Cortex of kidney (tissue), 1 donor: ENCODE data around the gene HADHB.
"Not testable (repeated sequence)": the region's sequence is repeated elsewhere in the genome, so short reads cannot be mapped to it uniquely, and the experiment has no call there.

Source experiments
- DNase-seq: peaks from one replicate; lab custom pipeline; 2025; lab: John Stamatoyannopoulos, UW

The HADHB gene

GRCh38 chr2:26297061-26297460, 52.3 kb downstream of the HADHB start:
- DNase-seq: no peak

DNA sequence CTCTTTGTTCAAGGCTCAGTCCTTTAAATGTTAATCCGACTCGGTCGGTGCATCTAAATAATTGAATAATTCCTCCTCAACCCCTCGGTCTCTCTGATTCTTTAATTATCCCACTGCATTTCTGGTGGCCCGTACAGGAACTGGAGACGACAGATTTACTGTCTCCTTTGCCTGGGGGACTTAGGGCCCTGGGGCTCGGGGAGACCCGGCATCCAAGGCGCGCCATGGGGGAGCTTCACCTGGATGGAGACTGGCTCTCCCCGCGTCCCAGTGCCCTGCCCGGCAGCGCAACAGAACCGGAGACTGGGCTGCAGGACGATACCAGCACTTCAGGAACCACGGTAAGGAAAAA, 53.5 kb downstream of the HADHB start:
- DNase-seq: no peak

DNA sequence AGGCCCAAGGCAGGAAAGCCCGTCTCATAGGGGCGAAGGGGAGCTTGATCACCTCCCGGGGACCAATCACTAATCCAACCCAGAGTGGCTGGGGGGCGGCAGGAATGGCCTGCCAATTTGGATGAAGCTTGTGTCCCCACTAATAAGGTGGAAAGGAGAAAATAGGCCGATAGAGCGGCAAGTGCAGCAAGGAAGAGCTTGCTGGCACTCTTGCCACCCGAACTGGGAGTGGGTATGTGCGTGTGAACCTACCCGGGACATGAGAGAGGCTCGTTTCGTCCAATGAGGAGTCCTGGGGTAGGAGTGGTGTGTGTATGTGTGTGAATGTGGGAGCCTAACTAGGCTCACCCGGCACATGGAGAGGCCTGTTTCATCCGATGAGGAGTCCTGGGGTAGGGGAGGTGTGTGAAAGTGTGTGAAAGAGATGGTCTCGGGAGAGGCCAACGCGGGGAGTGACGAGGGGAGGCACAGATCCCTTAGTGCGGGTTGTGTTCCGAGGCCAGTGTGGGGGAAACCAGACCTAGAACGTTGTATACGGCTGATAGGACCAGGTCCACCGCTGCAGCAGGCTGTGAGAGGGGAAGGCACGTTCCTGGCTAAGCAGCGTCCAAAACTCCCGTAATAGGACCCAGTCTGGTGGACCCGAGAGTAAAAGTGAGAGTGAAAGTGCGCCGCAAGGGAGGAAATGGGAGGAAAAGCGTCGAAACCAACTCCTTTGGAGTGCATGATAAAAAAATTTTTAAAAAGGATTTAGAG, 54.1 kb downstream of the HADHB start:
- DNase-seq: no peak

DNA sequence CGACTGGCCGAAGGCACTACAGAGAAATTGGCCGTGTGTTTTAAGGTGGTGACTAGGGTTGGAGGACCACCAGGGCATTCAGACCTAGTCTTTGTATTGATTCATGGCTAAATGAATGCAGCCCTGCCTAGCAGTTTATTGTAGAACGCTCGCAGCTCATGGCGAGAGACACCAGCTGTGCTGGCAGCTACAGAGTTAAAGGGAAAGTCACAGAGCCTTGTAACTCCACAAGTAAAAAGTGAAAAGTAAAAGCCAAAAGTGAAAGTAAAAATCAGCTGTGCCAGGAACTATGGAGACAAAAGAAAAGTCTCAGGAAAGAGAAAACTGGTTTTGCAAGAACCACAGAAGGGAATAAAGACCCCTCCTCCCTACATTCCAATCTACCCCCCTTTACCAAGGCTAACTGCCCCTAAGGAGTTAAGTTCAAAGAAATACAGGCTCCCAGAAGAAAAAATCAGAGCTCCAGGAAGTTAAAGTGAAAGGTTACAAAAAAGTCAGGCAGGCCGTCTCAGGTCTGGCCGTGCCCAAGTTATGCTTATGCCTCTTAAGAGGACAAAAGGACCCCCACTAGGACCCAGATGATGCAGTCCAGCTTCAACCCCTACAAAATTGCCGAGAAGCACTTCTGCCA, 54.8 kb downstream of the HADHB start:
- no peak for DNase-seq

GRCh38 chr2:26300234-26300925, 55.6 kb downstream of the HADHB start:
- no peak for DNase-seq

DNA sequence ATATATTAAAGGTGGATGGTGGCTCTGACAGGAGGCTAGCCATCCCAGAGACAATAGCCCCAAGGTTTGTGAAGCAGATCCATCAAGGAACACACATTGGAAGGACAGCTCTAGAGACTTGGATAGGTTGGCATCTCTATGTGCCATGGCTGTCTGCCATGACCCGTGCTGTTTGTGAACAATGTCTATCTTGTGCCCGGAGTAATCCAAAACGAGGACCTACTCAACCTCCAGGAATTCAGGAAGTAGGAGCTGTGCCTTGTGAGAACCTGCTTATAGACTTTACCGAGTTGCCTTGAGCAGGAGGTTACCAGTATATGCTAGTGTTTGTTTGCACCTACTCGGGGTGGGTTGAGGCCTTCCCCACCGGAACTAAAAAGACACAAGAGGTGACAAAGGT, 58.1 kb downstream of the HADHB start:
- no peak for DNase-seq

DNA sequence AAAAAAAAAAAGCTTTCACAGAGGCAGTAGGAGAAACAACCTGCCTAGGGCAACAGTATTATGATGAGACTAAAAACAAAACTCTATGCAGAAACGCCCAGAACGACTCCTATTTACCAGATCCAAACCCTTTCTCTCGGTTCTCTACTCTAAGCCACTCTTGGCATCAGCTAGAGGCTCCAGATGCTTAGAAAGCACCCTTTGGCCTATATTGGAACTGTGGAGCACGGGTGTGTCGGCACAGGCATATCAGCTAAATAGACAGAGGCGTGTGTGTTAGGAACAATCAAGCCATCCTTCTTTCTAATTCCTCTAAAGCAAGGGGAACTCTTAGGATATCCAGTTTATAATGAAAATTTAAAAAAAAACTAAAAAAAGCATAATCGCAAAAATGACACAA, 60.4 kb downstream of the HADHB start:
- DNase-seq: not testable (repeated sequence)

- DNase-seq: no peak
Observed at GRCh38 chr2:26305540-26305939, 60.8 kb downstream of the HADHB start.

DNA sequence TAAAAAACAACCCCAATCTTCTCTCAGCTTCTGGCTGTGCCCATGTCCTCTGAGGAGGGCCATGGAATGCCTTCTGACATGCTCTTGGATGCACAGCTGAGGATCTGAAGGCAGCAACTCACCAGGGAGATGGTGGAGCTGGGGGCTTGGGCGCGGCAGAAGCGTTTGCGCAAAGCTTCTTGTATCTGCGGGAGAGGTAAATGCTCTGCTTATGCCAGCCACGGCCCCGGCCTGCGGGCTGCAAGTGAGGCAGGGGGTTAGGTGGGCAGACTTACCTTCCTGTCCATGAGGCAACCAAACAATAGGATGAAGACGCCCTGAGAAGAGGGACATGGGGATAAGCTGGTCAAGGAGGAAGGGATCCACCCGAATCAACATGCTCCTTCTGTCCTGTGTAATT, 65.2 kb downstream of the HADHB start:
- DNase-seq: no peak

GRCh38 chr2:26312471-26312870, 67.7 kb downstream of the HADHB start:
- DNase-seq: no peak

GRCh38 chr2:26313446-26313845, 68.7 kb downstream of the HADHB start:
- no peak for DNase-seq

DNA sequence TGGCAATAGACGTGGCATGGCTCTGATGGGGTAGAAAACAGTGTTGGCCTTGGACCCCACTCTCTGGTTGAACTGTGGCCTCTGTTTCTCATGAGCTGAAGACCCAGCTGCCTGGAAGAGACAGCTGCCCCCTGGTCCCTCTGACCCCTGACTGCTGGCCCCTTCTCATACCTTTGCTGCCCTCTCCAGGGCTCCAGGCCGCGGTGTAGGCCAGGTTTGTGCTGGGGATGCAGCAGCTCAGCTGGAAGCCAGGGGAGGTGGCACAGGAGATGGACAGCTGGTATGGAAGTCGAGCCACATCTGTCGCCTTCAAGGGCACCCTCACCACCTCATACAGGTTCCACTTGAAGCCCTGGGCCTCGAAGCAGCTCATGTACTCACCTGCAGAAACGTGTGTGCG, 69.5 kb downstream of the HADHB start:
- DNase-seq: no peak

- DNase-seq: no peak
Observed at GRCh38 chr2:26316041-26316440, 71.3 kb downstream of the HADHB start.

GRCh38 chr2:26316845-26317244, 72.1 kb downstream of the HADHB start:
- DNase-seq: no peak

- DNase-seq: no peak
Observed at GRCh38 chr2:26317377-26318105, 72.8 kb downstream of the HADHB start.

- DNase-seq: no peak
Observed at GRCh38 chr2:26318950-26319349, 74.2 kb downstream of the HADHB start.

DNA sequence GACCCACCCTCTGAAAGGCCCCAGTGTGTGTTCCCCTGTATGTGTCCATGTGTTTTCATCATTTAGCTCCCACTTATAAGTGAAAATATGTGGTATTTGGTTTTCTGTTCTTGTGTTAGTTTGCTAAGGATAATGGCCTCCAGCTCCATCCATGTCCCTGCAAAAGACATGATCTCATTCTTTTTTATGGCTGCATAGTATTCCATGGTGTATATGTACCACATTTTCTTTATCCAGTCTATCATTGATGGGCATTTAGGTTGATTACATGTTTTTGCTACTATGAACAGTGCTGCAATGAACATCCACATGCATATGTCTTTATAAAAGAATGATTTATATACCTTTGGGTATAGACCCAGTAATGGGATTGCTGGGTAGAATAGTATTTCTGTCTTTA, 79.7 kb downstream of the HADHB start:
- DNase-seq: not testable (repeated sequence)

- DNase-seq: no peak
Observed at GRCh38 chr2:26324903-26325302, 80.2 kb downstream of the HADHB start.

GRCh38 chr2:26325851-26326250, 81.1 kb downstream of the HADHB start:
- no peak for DNase-seq

DNA sequence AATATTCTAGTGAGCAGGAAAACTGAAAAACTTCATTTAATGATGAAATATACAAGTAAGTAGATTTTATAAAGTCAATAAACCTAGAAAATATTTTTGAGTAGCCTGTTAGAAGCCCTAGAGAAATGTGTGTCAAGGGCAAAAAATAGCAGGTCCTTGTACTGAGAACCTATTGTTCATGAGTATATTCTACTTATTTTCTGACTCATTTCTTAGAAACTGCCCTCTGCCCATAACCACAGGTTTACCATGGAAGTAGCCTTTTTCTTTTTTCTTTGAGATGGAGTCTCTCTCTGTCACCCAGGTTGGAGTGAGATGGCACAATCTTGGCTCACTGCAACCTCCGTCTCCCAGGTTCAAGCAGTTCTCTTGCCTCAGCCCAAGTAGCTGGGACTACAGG, 81.8 kb downstream of the HADHB start:
- DNase-seq: no peak

DNA sequence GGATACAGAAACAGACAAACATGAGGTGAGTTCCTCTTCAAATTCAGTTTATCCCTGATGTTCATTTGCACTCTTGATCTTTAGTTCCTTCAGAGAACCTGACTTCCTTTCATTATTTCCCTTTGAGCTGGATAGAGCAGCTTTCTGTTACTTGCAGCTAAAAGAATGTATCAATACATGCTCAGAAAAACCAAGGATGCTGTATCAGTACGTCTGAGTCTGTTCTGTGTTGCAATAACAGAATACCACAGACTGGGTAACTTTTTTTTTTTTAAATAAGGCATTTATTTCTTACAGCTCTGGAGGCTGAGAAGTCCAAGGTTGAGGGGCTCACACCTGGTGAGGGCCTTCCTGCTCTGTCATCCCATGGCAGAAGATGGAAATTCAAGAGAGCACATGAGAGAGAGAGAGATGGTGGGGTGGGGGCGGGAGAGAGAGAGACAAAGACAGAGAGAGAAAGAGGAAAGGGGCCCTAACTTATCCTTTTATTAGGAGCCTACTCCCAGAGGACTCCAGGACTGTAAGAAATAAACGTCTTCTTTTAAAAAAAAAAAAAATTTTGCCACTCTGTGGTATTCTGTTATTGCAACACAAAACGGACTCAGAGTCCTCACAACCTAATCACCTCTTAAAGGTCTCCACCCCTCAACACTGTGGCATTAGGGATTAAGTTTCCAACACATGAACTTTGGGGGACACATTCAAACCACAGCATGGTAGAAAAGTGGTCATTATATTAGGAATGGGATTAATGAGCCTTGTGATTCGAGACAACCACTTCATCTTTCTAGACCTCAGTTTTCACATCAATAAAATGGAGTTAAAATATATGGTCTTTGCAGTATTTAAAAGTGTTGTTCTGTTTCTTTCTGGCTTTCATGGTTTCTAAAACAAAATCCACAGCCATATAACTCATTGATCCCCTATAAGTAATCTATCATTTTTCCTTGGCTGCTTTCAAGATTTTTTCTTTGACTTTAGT, 82.8 kb downstream of the HADHB start:
- no peak for DNase-seq
